DOHH2 (cell line): ENCODE measurements around the gene MAP10.

Experiments used
- H3F3A ChIP-seq: fragments of 200-600 bp; sonication (generic), shearing (Covaris generic); 2 replicates; pipeline ENCODE4 v1.6.0; 2016; ENCODE audit warnings: antibody characterized with exemption, mild to moderate bottlenecking; ENCODE audit not compliant: control insufficient read depth, insufficient read depth
- H3K27ac ChIP-seq: fragments of 200-600 bp; sonication (generic); 2 replicates; pipeline ENCODE4 v1.5.1; 2014; ENCODE audit warnings: low read depth, mild to moderate bottlenecking, low read length, moderate library complexity
- H3K27me3 ChIP-seq: fragments of 200-600 bp; sonication (generic); 2 replicates; pipeline ENCODE4 v1.6.1; 2014; ENCODE audit warnings: mild to moderate bottlenecking, low read length, mixed read lengths; ENCODE audit not compliant: control insufficient read depth
- H3K36me3 ChIP-seq: fragments of 200-600 bp; sonication (generic); 2 replicates; pipeline ENCODE4 v1.6.1; 2014; ENCODE audit warnings: mild to moderate bottlenecking, low read length, moderate library complexity, mixed read lengths; ENCODE audit not compliant: control insufficient read depth
- H3K4me1 ChIP-seq: fragments of 200-600 bp; sonication (generic); 2 replicates; pipeline ENCODE4 v1.6.1; 2014; ENCODE audit warnings: mild to moderate bottlenecking, low read length, mixed read lengths; ENCODE audit not compliant: control insufficient read depth
- H3K4me2 ChIP-seq: fragments of 200-600 bp; sonication (generic); 2 replicates; pipeline ENCODE4 v1.6.0; 2014; ENCODE audit warnings: mild to moderate bottlenecking, low read length, moderate library complexity
- H3K4me3 ChIP-seq: fragments of 200-600 bp; sonication (generic); 2 replicates; pipeline ENCODE4 v1.5.1; 2014; ENCODE audit warnings: mild to moderate bottlenecking, low read length, mixed read lengths
- H3K79me2 ChIP-seq: fragments of 200-600 bp; sonication (generic); 2 replicates; pipeline ENCODE4 v1.6.1; 2014; ENCODE audit warnings: mild to moderate bottlenecking, low read length, mixed read lengths; ENCODE audit not compliant: control insufficient read depth
- H3K9me2 ChIP-seq: fragments of 200-600 bp; sonication (generic); replicated peaks from 2 replicates; pipeline ENCODE4 v1.6.1; 2014; ENCODE audit warnings: mild to moderate bottlenecking, low read length, mixed read lengths; ENCODE audit not compliant: control insufficient read depth
- H3K9me3 ChIP-seq: fragments of 200-600 bp; sonication (generic); 2 replicates; pipeline ENCODE4 v1.6.1; 2014; ENCODE audit warnings: antibody characterized with exemption, low read length, mixed read lengths; ENCODE audit not compliant: control insufficient read depth, insufficient read depth
- H4K20me1 ChIP-seq: fragments of 200-600 bp; sonication (generic); 2 replicates; pipeline ENCODE4 v1.6.0; 2014; ENCODE audit warnings: low read depth, mild to moderate bottlenecking, antibody characterized with exemption, low read length, moderate library complexity; ENCODE audit not compliant: control insufficient read depth, insufficient read depth
- EZH2phosphoT487 ChIP-seq: fragments of 200-600 bp; sonication (generic); IDR thresholded peaks from 2 replicates; pipeline ENCODE4 v1.6.1; 2017; ENCODE audit warnings: borderline replicate concordance, mild to moderate bottlenecking, antibody characterized with exemption, low read length, moderate library complexity, mixed read lengths
- TF ChIP-seq, protein P1 (sequence below): fragments of 200-600 bp; sonication (generic); IDR thresholded peaks from one replicate; pipeline ENCODE4 v1.5.1; 2014; ENCODE audit warnings: antibody characterized with exemption, mild to moderate bottlenecking, low read depth, low read length; ENCODE audit not compliant: poor library complexity, severe bottlenecking

Gene MAP10

DNA sequence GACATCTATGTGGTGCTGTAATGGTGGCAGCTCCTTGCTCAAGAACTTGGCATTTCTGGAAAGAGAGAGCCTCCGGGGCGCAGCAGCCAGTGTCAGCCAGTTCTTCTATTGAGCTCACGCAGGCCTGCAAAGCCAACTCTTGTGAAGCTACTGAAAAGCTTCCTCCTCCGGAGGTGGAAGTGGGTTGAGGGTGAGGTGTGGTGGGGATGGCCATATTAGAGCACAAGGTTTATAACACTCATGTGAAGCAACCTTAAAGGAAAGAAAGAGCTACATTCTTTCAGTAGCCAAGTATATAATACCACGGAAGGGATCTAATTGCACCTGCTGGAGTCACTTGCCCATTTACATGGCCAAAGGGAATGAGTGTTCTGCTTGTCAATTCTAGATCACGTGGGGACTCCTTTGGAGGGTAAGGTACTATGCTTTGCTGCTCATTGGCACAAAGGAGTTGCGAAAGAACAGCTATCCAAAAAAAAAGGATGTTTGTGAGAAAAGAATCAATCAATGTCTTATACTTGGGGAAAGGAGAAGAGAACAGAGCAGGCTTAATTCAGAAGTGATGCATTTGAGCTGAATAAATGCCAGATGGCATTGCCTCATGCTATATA lies 18.3 kb upstream of the MAP10 start:
- Histone ChIP-seq H3K4me3 (no peak overlapping the region), H3K36me3 (no peaks in the 10 kb centered on the region), H4K20me1 (no peaks in the 10 kb centered on the region), H3K9me2 (no peaks in the 10 kb centered on the region), H3K4me1 (no peaks in the 10 kb centered on the region), H3K79me2 (no peaks in the 10 kb centered on the region), H3K4me2 (no peak overlapping the region), H3K27ac (no peak overlapping the region), H3F3A (no peaks in the 10 kb centered on the region), H3K9me3 (no peaks in the 10 kb centered on the region), H3K27me3 (no peaks in the 10 kb centered on the region)
- TF ChIP-seq, protein P1, sequence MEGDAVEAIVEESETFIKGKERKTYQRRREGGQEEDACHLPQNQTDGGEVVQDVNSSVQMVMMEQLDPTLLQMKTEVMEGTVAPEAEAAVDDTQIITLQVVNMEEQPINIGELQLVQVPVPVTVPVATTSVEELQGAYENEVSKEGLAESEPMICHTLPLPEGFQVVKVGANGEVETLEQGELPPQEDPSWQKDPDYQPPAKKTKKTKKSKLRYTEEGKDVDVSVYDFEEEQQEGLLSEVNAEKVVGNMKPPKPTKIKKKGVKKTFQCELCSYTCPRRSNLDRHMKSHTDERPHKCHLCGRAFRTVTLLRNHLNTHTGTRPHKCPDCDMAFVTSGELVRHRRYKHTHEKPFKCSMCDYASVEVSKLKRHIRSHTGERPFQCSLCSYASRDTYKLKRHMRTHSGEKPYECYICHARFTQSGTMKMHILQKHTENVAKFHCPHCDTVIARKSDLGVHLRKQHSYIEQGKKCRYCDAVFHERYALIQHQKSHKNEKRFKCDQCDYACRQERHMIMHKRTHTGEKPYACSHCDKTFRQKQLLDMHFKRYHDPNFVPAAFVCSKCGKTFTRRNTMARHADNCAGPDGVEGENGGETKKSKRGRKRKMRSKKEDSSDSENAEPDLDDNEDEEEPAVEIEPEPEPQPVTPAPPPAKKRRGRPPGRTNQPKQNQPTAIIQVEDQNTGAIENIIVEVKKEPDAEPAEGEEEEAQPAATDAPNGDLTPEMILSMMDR: no peak
- no peak for TF ChIP-seq EZH2phosphoT487

DNA sequence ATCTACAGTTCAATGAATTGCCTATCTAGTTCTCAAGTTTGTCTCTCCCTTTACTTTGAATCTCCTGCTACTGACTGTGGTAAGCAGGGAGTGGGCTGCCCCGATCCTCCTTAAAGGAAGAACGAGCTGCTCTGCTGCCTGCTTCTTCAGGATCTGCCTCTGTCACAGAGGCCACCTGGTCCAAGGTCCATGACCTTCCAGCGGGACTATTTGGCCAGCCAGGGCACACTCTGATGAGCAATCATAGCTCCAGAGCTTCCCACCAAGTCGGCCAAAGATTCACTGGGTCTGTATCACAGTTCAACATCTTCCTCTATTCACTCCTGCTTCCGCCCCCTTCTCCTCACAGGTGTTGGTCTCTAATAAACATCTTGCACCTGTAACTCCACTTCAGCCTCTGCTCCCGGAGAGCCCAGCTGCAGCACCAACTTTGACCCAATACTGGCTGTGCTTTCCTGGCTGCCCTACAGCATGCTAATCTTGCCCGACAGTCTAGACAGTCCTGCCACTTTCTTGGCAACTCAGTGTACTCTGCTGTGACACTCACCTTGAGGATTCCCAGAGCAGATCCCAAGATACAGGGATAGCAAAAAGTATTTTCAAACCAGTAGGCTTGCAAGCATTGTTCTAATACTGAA lies 16.9 kb upstream of the MAP10 start:
- no peaks in the 10 kb centered on the region for H3K27me3 ChIP-seq
- no peak overlapping the region for H3K4me2 ChIP-seq
- H4K20me1 ChIP-seq: no peaks in the 10 kb centered on the region
- no peaks in the 10 kb centered on the region for H3K79me2 ChIP-seq
- no peak overlapping the region for H3K27ac ChIP-seq
- H3K9me2 ChIP-seq: no peaks in the 10 kb centered on the region
- H3F3A ChIP-seq: no peaks in the 10 kb centered on the region
- no peak for TF ChIP-seq EZH2phosphoT487
- TF ChIP-seq, protein P1: no peak
- no peaks in the 10 kb centered on the region for H3K9me3 ChIP-seq
- H3K4me3 ChIP-seq: no peak overlapping the region
- no peaks in the 10 kb centered on the region for H3K4me1 ChIP-seq
- no peaks in the 10 kb centered on the region for H3K36me3 ChIP-seq

GRCh38 chr1:232789651-232790050 lies 15.6 kb upstream of the MAP10 start:
- H3K4me3 ChIP-seq: no peak overlapping the region
- H3K79me2 ChIP-seq: no peaks in the 10 kb centered on the region
- H3K36me3 ChIP-seq: no peaks in the 10 kb centered on the region
- H3K4me2 ChIP-seq: no peak overlapping the region
- H3K27me3 ChIP-seq: no peaks in the 10 kb centered on the region
- no peak for TF ChIP-seq EZH2phosphoT487
- TF ChIP-seq, protein P1: no peak
- no peaks in the 10 kb centered on the region for H3F3A ChIP-seq
- no peaks in the 10 kb centered on the region for H4K20me1 ChIP-seq
- no peaks in the 10 kb centered on the region for H3K4me1 ChIP-seq
- no peak overlapping the region for H3K27ac ChIP-seq
- no peaks in the 10 kb centered on the region for H3K9me3 ChIP-seq
- H3K9me2 ChIP-seq: no peaks in the 10 kb centered on the region
